Ishikawa (cell line): ENCODE results near the gene RAD23B.

Experiments used
- EP300 ChIP-seq: IDR thresholded peaks from 2 replicates; pipeline ENCODE4 v1.6.1; 2012; ENCODE audit warnings: borderline replicate concordance
- MAX ChIP-seq: IDR thresholded peaks from 2 replicates; pipeline ENCODE4 v1.6.1; 2012
- RAD21 ChIP-seq: IDR thresholded peaks from 2 replicates; pipeline ENCODE4 v1.6.1; 2012; ENCODE audit warnings: low read depth
- REST ChIP-seq: IDR thresholded peaks from 2 replicates; pipeline ENCODE4 v1.6.1; 2012; ENCODE audit warnings: low read depth, mild to moderate bottlenecking
- ZBTB7A ChIP-seq: IDR thresholded peaks from 2 replicates; pipeline ENCODE4 v1.6.1; 2012; ENCODE audit warnings: low read depth

- no peak for TF ChIP-seq ZBTB7A
- TF ChIP-seq RAD21, result no peak
- TF ChIP-seq MAX, result no peak
- no peak for TF ChIP-seq EP300
- no peak for TF ChIP-seq REST
These were observed 5.3 kb upstream of the RAD23B start for GRCh38 chr9:107277801-107278200.
